GM19043 (cell line): ENCODE results near the gene GNB2.
"Not testable (repeated sequence)": the region's sequence is repeated elsewhere in the genome, so short reads cannot be mapped to it uniquely, and the experiment has no call there.

Experiments
- ATAC-seq: cut with Tn5 transposase; IDR thresholded peaks from one replicate; pipeline ENCODE4 v1.9.1; 2021; ENCODE audit warnings: low read depth; ENCODE audit not compliant: unreplicated experiment

The GNB2 gene

DNA sequence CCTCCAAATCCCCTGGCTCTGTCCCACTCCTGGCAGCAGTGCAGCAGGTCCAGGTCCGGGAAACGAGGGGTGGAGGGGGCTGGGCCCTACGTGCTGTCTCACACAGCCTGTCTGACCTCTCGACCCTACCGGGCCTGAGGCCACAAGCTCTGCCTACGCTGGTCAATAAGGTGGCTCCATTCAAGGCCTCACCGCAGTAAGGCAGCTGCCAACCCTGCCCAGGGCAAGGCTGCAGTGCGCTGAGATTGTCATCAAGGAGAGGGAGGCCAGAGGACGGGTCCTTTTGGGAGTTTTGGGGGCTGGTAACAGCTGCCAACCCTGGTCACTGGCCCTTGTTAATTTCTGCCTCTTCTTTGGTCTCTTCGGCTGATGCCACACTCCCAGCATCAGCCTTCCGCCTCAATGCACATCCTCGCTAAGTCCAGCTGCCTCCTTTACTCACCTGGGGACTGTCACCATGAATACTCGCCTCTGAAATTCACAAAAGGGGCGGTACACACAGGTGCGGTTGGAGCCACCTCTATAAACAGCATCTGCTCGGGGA is 50.3 kb downstream of the GNB2 start:
- ATAC-seq = no peak

DNA sequence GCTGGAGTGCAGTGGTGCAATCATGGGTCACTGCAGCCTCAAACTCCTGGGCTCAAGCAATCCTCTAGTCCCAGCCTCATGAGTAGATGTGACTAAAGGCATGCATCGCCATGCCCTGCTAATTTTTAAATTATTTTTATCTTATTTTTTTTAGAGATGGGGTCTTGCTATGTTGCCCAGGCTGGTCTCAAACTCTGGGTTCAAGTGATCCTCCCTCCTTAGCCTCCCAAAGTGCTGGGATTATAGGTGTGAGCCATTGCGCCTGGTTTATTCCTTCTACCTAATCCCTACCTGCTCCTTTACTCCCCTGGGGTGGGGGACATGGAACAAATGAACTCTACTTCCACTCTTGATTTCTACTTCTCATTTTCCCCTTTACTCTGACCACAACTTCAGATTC is 50.8 kb downstream of the GNB2 start:
- not testable (repeated sequence) for ATAC-seq

DNA sequence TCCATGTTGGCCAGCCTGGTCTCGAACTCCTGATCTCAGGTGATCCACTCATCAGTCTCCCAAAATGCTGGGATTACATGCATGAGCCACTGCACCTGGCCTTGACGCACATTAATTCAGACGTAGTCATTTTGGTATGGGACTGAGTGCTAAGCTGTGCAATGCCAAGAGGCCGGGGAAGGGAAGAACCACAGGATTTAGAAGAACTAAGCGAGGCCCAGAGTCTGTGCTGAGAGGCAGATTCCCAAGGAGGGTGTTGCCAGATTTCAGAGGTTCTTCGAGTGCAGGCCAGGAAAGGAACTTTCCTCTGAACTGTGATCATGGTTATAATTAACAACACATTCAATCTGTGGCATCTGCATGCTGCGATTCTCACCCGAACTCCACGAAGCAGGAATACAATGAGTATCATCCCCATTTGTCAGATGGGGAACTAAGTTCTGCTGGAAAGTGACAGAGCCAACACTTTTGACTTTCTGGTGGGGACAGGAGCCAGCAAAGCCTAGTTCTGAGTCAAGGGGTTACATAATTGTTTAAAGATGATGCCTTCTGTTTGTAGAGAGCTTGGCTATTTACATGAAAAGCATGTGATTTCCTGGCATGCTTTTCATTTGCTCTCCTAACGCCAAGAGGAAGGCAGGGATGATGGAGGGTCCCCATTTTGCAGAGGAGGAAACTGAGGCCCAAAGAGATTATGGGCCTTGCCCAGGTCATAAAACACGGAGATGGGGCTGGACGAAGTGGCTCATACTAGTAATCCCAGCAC is 53.6 kb downstream of the GNB2 start:
- no peak for ATAC-seq

DNA sequence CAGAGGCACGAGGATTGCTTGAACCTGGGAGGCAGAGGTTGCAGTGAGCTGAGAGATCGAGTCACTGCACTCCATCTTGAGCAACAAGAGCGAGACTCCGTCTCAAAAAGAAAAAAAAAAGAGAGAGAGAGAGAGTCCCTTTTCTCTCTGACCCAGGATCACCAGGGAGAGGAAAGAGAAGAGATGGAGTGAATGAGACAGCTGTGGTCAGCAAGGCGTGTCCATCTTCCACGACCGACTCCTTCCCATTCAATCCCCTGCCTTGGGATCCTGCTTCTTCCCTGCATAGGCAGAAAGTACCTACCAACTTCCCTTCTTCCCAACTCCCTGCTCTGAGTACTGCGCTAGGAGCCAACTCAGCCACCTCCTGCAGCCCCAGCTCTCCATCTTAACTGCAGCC is 54.7 kb downstream of the GNB2 start:
- no peak for ATAC-seq
